Cardiac fibroblast (primary cell): ENCODE measurements around the gene F8.

Source experiments
- DNase-seq, 2 donors: peaks; one replicate each; pipeline versions ENCODE4 v3.0.0 to v3.0.0-alpha.2; 2010; ENCODE audit warnings: low read depth in 2 of 2
- H3K4me3 ChIP-seq, 2 donors: replicated peaks in 1 of 2; 1 replicate in 1 of 2; 2 replicates in 1 of 2; pipeline ENCODE4 v1.5.1; 2011; ENCODE audit warnings: low read depth in 2 of 2, low read length in 2 of 2, mild to moderate bottlenecking in 2 of 2, moderate library complexity in 1 of 2
- TF ChIP-seq, protein P1 (sequence below): IDR thresholded peaks from one replicate; pipeline ENCODE4 v1.5.1; 2011; ENCODE audit warnings: low read depth, mild to moderate bottlenecking, low read length, inconsistent platforms

The F8 gene

DNA sequence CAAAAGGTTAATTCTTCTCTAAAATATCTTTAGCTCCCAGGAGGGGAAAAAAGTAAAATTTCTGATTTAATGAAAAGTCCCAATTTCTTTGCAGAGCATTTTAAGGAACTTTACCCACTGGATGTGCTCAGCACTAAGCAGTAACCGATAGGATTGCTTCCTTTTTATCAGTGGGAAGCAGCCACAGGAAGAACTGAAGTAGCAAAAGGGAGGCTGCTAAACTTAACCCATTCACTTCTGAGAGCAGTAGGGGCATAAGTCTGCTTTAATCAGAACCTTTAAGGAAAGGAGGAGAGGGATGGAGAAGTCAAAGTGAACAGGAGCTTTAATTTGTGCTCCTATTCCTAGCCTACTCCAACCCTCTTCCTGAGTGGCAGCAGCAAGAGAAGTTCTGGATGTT, at the start of gene F8:
F8 (minus strand) TSS at position 139 of the 400 bp plus-strand sequence. CDS start 171 bp downstream, outside the sequence.
- DNase-seq: no peak
- TF ChIP-seq, protein P1, sequence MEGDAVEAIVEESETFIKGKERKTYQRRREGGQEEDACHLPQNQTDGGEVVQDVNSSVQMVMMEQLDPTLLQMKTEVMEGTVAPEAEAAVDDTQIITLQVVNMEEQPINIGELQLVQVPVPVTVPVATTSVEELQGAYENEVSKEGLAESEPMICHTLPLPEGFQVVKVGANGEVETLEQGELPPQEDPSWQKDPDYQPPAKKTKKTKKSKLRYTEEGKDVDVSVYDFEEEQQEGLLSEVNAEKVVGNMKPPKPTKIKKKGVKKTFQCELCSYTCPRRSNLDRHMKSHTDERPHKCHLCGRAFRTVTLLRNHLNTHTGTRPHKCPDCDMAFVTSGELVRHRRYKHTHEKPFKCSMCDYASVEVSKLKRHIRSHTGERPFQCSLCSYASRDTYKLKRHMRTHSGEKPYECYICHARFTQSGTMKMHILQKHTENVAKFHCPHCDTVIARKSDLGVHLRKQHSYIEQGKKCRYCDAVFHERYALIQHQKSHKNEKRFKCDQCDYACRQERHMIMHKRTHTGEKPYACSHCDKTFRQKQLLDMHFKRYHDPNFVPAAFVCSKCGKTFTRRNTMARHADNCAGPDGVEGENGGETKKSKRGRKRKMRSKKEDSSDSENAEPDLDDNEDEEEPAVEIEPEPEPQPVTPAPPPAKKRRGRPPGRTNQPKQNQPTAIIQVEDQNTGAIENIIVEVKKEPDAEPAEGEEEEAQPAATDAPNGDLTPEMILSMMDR: no peak
- H3K4me3 ChIP-seq: peak within 1 kb of the TSS in 1 of 2 donors; percentile 13

- DNase-seq: no peak
- TF ChIP-seq, protein P1: no peak
These were observed 49.3 kb upstream of the F8 start for GRCh38 chrX:155071694-155072280.

DNA sequence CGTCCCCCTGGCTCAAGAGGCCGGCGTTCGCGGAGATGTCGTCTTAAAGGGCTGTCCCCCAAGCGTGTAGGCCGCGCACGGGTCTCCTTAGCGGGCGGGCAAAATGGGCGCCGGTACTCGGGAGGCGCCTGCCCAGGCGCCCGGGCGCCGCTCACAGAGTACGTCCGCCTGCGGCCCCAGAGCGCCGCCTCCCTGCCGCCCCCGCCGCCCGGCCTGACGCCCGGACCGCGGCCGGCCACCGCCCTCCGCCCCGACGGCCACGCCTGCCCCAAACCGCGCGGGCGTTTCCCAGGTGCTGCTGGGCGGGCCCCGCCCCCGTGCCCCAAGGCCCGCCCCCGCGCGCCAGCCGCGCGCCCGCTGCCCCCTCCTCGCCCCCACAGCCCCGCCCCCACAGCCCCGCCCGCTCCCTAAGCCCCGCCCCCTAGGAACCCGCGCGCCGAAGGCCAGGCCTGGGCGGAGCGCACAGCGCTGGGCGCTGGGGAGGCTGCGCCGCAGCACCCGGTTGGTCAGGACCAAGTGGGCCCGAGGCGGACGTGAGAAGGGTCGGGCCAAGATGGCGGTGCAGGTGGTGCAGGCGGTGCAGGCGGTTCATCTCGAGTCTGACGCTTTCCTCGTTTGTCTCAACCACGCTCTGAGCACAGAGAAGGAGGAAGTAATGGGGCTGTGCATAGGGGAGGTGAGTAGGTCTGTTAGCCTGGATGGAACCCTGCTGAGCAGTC, 48.6 kb upstream of the F8 start, which contains the start of the genes BRCC3, CMC4 and MTCP1:
BRCC3 (plus strand) TSS at position 534 of the 719 bp plus-strand sequence; CDS start at position 554, 20 bp downstream.
CMC4 (minus strand) TSS at position 162 of the 719 bp plus-strand sequence. CDS start 7,113 bp downstream, outside the sequence.
MTCP1 (minus strand) TSS at position 162 of the 719 bp plus-strand sequence. CDS start 5,126 bp downstream, outside the sequence.
- H3K4me3 ChIP-seq: peak within 1 kb of the TSS; percentile 66 to 72
- TF ChIP-seq, protein P1: no peak
- peak; percentile 75 to 87 for DNase-seq

More at GRCh38 chrX:155071694-155072280, 49.3 kb upstream of the F8 start:
- H3K4me3 ChIP-seq: peak overlapping the region; percentile 66 to 72

DNA sequence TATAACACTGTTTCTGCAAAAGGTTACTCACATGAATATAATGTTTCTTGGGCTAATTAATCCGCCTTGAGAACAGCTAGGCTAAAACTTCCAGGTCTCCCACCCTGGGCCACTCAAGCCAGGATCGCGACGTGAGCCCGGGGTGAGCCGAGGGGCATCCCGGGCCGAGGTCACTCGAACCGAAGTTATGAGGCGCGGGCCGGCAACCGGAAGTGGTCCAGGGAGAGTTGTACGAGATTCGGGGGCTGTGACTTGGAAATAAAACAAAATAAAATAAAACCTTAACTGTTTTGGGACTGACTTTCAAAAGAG, 48.1 kb upstream of the F8 start:
- DNase-seq: no peak
- TF ChIP-seq, protein P1: no peak
- H3K4me3 ChIP-seq: peak overlapping the region; percentile 58 to 59

DNA sequence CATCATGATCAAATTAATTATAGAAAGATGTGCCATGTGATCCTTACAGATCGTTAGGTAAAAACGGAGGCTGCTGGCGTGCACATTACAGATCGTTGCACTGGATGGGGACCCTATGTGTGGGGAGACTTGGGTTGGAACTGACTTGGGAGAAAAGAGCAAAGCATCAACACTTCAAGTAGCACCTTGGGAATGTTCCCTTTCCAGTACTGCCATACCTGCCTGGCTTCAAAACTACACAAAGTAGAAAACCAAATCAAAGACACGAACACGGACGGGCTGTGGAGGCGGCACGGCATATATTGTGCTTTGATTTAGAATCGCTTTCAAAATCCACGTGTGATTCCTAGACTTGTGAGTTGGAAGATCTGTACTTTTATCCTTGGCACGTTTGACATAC, 47.5 kb upstream of the F8 start:
- TF ChIP-seq, protein P1: no peak
- H3K4me3 ChIP-seq: peak overlapping the region; percentile 58 to 59
- no peak for DNase-seq

DNA sequence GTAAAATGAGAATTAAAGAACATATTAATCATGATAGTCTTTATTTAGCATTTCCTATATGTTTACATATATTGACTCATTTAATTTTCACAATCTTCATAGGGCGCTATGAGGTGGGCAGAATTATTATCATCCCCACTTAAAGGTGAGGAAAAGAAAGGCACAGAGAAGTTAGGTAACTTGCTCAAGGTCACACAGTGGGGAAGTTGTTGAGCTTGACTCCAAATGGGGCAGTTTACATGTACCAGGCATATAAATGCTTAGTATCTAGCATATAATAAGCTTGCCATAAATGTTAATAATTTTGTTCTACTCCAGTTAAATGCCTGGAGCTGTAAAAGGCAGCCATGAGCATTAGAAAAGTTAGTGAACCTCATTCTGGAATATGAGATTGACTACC, 46.9 kb upstream of the F8 start:
- DNase-seq: no peak
- TF ChIP-seq, protein P1: no peak
- H3K4me3 ChIP-seq: peak overlapping the region; percentile 58 to 59
